HG03280 (cell line): ENCODE results near the gene KCNN1.

Experiments
- ATAC-seq: cut with Tn5 transposase; IDR thresholded peaks from one replicate; pipeline ENCODE4 v1.9.1; 2021; ENCODE audit warnings: mild to moderate bottlenecking, moderate library complexity; ENCODE audit not compliant: unreplicated experiment

KCNN1 gene

GRCh38 chr19:17946965-17947784 is 19.7 kb upstream of the KCNN1 start:
- ATAC-seq = peak; percentile 26

DNA sequence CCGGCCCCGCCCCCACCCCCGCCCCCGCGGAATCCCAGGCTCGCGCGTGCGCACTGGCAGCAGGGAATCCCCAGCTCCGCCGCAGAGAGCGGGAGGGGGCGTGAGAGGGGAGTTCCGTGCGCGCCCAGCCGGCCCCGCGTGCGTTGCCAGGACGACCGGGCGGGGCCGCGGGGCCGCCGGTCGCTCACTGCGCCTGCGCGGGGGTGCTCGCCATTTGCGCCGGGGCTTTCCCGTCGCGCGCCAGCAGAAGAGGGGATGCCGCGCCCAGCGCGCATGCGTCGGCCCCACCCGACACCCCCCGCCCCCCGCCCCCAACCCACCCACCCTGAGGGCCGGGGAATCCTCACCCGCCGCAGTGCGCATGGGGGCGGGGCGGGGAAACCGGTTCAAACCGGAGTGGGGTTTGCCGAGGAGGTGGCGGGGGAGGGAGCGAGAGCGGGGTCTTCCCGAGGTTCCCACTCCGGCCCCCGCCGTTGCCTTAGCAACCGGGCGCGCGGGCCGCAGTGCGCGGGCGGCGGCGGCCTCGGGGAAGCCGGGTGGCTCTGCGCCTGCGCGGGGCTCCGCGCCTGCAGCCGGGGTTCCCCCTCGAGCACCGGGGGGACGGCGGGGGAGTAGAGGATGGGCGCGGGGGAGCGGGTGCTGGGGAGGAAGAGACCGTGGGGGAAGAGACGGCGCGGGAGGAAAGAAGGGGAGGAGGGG is 18.9 kb upstream of the KCNN1 start:
- peak; percentile 62 for ATAC-seq

DNA sequence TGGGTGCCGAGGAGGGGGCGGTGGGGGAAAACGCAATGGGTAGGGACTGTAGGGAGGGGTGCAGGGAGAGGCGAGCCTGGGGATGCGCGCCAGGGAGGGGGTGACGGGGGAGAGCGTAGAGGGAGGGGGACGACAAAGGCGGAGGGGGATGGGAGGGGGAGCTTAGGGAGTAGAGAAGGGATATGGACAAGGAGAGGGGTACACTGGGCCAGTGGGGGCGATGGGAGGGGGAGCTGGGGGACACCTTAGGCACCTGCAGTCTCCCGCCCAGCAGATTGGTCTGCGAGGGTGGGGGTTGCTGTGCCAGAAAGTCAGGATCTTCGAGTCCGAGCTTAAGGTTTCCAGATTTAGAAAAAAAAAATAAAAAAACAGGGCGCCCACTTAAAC is 18.4 kb upstream of the KCNN1 start:
- ATAC-seq = no peak

GRCh38 chr19:17948931-17949930 is 17.7 kb upstream of the KCNN1 start:
- no peak for ATAC-seq

GRCh38 chr19:17949956-17950309 is 17.0 kb upstream of the KCNN1 start:
- ATAC-seq = no peak

DNA sequence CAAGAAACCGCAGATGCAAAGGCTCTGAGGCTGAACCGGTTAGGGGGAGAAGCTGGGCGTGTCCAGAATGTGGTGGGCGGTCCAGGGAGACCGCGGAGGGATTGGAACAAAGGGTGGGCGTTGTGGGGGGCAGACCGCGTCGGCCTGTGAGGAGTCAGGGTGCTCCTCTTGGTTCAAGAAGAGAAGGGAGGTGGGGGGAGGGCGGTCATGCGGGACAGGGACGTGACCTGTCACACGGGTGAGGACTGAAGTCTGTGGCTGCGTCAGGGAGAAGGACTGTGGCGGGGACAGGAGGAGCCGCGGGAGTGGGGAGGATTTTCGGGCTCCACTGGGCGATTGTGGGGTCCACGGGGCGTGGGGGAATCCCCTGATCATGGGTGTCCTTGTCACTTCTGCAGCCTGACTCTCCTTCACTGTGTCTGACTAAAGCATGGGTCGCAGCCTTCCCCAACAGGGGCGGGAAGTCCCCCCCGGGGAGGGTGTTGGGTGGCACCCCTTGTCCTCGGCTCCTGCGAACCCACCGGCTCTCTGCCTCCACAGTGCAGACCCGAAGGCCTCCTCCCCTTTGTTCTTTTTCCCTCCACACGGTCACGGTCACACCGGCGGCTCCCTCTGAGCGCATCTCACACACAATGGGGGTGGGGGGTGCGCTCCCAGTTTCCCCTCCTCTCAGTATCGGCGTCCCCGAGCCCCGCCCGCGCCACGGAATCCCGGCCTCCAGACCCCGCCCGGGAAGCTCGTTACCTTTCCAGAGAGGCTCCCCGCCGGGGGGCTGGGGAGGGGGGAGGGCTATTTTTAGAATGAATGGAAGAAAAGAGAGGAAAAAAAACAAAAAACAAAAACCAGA is 16.4 kb upstream of the KCNN1 start:
- ATAC-seq = no peak

DNA sequence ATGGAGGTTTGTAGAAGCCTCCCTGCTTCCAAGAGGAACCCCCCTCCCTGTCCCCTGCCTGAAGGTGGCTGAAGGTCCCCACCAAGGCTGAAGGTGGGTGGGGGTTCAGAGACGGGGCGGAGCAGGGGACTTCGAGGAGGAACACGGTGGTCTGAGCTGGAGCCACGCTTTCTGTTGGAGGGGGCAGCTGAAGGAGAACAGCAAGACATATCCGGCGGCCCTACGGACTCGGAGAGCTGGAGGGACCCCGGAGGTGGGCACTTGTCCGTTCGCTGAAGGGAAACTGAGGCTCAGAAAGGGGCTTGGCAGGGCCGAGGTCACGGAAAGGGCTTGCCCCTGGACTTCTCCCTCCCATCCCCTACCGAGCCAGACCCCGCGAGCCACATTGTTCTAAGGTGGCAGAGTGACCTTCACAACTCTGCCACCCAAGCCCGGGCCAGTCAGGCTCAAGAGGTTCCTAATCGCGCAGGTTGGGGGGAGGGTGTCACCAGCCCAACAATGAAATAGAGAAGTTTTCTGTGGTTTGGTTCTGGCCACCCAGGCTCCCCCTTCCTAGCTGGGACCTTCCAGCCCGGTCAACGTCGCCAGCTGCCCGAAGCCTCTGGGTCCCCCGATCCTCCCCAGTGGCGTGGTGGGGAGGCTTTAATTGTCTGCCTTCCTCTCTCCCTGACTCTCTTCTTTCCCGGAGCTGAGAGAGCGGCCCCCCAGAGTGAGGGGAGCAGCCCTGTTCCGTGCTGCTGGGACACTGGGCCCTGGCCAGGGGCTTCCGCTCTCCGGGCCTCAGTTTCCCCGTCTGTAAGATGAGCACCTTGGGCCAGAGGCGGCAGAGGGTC is 15.5 kb upstream of the KCNN1 start:
- ATAC-seq = no peak

- no peak for ATAC-seq
These were observed 14.6 kb upstream of the KCNN1 start for GRCh38 chr19:17951990-17952976.

DNA sequence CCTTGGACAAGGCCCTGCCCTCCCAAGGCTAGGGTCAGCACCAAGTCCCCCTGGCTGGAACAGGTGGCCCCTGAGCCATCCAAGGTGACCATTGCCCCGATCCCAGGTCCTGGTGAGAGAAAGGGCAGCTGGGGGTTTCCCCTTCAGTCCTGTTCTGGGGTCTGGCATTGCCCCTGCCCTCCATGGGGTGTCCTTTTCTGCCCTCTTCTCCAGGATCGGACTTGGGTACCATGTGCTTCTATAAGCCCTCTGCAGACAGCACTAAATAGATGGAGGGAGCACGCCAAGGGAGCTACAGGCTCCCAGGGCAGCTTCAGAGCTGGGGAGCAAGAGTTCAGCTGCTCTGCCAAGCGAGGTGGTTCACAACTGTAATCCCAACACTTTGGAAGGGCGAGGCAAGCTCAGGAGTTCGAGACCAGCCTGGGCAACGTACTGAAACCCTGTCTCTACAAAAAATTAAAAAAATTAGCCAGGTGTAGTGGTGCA is 13.5 kb upstream of the KCNN1 start:
- ATAC-seq = no peak

DNA sequence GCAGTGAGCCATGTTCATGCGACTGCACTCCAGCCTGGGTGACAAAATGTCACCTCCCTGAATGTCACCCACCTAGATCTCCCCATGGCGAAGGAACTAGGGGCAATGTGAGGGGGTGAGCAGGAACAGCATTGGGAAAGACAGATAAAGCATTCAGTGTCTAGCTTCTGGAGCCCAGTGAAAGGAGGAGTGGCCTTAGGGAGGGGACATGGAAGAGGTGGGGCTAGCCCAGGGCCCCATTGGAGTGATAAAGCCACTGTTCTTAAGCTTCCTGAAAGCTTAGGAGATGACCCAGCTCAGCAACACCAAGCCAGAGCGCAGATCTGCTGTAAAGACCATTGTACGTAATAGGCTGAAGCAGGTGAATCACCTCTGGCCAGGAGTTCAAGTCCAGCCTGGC is 13.0 kb upstream of the KCNN1 start:
- no peak for ATAC-seq

DNA sequence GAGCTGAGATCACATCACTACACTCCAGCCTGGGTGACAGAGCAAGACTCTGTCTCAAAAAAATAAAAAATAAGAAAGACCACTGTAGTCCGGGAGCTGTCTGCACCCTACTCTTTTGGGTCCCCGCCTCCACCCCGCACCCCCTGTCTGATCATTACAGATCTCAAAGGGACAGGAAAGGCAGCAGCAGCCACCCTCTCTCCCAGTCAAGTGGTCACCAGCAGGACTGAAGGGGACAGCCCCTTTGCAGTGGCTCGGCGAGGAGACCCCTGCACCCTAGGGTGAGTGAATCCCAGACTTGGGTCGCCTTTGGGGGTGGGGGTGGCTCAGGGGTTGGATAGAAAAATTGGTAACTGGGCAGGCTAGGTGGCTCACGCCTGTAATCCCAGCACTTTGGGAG is 12.5 kb upstream of the KCNN1 start:
- ATAC-seq = no peak

GRCh38 chr19:17957149-17957849 is 9.6 kb upstream of the KCNN1 start:
- ATAC-seq = no peak

DNA sequence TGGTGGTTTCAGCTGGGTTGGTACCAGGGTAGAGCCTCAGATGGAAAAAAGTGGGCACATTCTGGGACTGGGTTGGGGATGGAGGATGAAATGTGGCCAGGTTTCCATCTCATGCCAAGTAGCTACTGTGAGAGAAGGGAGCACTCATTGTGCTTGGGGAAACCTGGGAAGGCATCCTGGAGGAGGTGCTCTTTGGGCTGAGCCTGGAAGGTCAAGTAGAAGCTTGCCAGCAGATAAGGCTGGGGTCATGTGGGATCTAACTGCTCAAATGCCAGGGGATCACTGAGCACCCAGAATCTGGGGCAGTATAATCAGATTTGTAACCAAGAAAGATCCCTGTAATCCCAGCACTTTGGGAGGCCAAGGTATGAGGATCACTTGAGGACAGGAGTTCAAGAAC is 9.0 kb upstream of the KCNN1 start:
- ATAC-seq = no peak

DNA sequence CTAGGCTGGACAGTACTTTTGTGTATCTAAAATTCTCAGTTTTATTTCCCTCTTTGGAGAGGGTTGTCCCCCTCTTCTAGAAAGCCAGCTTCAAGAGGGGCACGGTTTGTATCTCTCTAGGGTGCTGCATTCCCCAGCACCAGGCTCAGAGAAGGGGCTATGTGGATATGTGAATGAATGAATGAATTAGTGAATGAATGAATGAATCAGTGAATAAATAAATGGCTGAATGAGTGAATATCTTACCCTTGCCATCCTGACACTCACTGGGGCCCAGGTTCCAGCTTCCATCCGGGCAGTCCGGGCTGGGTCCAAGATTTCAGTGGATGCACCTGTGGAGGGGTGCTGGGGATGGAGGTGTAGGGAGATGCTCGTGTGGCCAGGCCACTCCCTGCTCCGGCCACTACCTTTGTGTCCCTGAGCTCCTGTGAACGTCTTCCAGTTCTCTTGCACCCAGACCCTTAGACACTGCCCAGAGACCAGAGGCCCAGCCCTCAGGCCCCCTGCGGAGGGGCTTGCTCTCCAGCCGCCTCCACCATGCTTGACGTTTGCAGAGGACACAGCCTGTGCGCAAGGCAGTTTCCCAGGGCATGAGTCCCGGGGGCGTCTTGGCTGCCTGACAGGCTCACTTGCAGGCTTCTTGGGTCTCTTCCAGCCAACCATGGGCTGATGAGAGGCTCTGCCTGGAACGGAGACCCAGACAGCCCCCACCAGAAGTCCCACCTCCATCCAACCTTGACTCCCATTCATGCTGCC is 2.8 kb upstream of the KCNN1 start:
- no peak for ATAC-seq

GRCh38 chr19:17965370-17966128 is 1.4 kb upstream of the KCNN1 start:
- no peak for ATAC-seq

- ATAC-seq = no peak
These were observed 801 bp upstream of the KCNN1 start for GRCh38 chr19:17966129-17966483.
